Sigmoid colon (tissue), 7 donors: ENCODE measurements around the gene CD300LD. TPM values are rescaled to one million over a fixed set of nuclear protein-coding genes. Genes with fewer than 3 reads are reported as not detected.

ENCODE experiments used
- DNase-seq: peaks from one replicate; pipeline ENCODE4 v3.0.0-alpha.2; 2019
- H3K27ac ChIP-seq, 4 donors: fragments of 200-600 bp; sonication (generic); one replicate each; pipeline ENCODE4 v1.5.1; 2016 to 2019; ENCODE audit warnings: mild to moderate bottlenecking in 1 of 4
- H3K27me3 ChIP-seq, 3 donors: fragments of 200-600 bp; sonication (generic); one replicate each; pipeline ENCODE4 v1.5.1; 2019; ENCODE audit warnings: mild to moderate bottlenecking in 1 of 3
- H3K36me3 ChIP-seq, 4 donors: fragments of 200-600 bp; sonication (generic); one replicate each; pipeline ENCODE4 v1.5.1; 2016 to 2019
- H3K4me1 ChIP-seq, 4 donors: fragments of 200-600 bp; sonication (generic); one replicate each; pipeline ENCODE4 v1.5.1; 2017 to 2019
- H3K4me3 ChIP-seq, 4 donors: fragments of 200-600 bp; sonication (generic); one replicate each; pipeline ENCODE4 v1.5.1; 2017 to 2019; ENCODE audit warnings: mild to moderate bottlenecking in 2 of 4, moderate library complexity in 1 of 4
- H3K9me3 ChIP-seq, 4 donors: fragments of 200-600 bp in 3 of 4; sonication (generic) in 3 of 4; one replicate each; pipeline versions ENCODE4 v1.5.1 to v1.6.1; 2013 to 2019
- CTCF ChIP-seq, 4 experiments: fragments of 450-650 bp in 3 of 4; fragments of 200-600 bp in 1 of 4; IDR thresholded peaks; one replicate each; pipeline ENCODE4 v1.5.1; 2016 to 2019; ENCODE audit warnings: antibody characterized with exemption in 4 of 4, mild to moderate bottlenecking in 3 of 4, moderate library complexity in 2 of 4
- EP300 ChIP-seq, 4 donors: sonication (generic); formaldehyde crosslinking; IDR thresholded peaks; one replicate each; pipeline ENCODE4 v1.6.1; 2017; ENCODE audit warnings: antibody characterized with exemption in 4 of 4
- POLR2A ChIP-seq, 2 donors: fragments of 450-650 bp; IDR thresholded peaks; one replicate each; pipeline ENCODE4 v1.6.1; 2016; ENCODE audit warnings: antibody characterized with exemption in 2 of 2, mild to moderate bottlenecking in 2 of 2, moderate library complexity in 2 of 2
- POLR2AphosphoS5 ChIP-seq, 4 donors: sonication (generic); formaldehyde crosslinking; IDR thresholded peaks; one replicate each; pipeline ENCODE4 v1.6.1; 2017; ENCODE audit warnings: antibody characterized with exemption in 4 of 4
- WGBS, 2 donors: extraction: QIAGEN DNeasy Blood & Tissue Kit; methylation state at CpG; one replicate each; pipeline ENCODE4 v1.1.7; 2013; 5-methylcytosine and 5-hydroxymethylcytosine counted together
- intact Hi-C: fragments of 100-400 bp; cut with DNase I; formaldehyde crosslinking; loops from one replicate; pipeline ENCODE4 v1.15.1; 2023
- polyA plus RNA-seq, 3 donors: library from polyadenylated mRNA; stranded (reverse); fragments of 200-250 nt; gene quantifications; one replicate each; pipeline ENCODE4 v1.2.3, GENCODE V29; 2013
- total RNA-seq, 4 donors: library from RNA; depleted of rRNA; stranded (reverse); fragments of >200 nt; gene quantifications; one replicate each; pipeline ENCODE4 v1.1.0, GENCODE V29; 2016
- donor health status: healthy with polysubstance abuse.
- donor health status: Bipolar disorder and iron deficiency.
- donor health status: healthy.

Gene CD300LD
- total and polyA plus RNA-seq, 7 donors = not detected

DNA sequence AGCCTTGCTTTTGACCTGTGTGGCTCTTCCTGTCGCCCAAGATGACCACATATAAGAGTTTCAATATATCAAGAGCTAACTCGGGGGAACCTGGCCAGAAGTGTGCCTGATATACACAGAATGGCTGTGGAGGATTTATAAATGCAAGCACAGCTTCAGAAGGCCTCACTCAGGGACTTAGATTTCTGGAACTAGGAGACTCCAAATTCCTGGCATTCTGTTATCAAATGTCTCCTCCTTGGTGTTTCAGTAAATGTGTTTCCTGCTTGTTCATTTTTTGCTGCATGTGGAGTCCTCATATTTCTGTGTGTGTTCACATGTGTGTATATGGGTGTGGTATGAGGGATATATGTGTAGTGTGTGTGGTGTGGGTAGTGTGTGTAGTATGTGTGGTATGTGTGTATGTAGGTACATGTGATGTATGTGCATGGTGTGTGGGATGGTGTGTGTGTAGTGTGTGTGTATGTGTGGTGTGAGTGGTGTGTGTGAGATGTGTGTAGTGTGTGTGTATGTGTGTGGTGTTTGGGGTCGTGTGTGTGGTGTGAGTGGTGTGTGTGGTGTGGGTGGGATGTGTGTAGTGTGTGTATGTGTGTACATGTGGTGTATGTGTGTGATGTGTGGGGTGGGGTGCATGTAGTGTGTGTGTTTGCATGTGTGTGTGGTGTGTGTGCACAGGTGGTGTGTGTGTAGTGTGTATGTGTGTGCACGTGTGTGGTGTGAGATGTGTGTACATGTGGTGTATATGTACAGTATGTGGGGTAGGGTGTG, 23.8 kb downstream of the CD300LD start:
- H3K36me3 ChIP-seq = no peaks in the 10 kb centered on the region
- TF ChIP-seq POLR2AphosphoS5 (IDR thresholded peaks at IDR 0.05) (no peak), CTCF (IDR thresholded peaks at IDR 0.05) (no peak), POLR2A (IDR thresholded peaks at IDR 0.05) (no peak), EP300 (IDR thresholded peaks at IDR 0.05) (no peak)
- H3K4me3 ChIP-seq = no peak overlapping the region
- no peaks in the 10 kb centered on the region for H3K4me1 ChIP-seq
- no peak for DNase-seq
- intact Hi-C loops = loop anchor here (10.0 kb wide), 1 partner anchor 167 kb away; the partner anchor contains the start of gene RAB37
- H3K9me3 ChIP-seq = no peaks in the 10 kb centered on the region
- H3K27ac ChIP-seq = no peak overlapping the region
- peaks cover 0 to 6% (median 0%) of the 10 kb centered on the region in 3 donors for H3K27me3 ChIP-seq
- 81 to 86% methylated on average over 4 of the region's 4 CpGs for WGBS, 2 donors

DNA sequence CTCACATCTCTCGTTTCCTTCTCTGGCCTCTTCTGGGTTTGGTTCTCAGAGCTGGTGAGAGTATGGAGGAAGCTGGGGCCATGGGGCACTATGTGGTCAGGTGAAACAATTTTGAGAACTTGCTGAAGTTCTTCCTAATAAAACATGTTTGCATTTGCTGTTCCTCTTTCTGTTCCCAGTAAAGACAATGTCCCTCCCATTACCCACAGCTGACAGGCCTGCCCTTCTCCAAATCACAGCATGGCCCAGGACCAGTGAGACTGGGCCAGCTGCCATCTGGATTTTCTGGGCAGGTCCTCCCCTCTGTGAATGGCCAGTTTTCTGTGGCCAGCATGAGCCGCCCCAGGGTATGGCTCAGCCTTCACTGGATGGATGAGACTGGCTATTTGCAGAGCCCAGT, 24.7 kb downstream of the CD300LD start, which contains the start of gene CD300H:
TSS of gene CD300H (minus strand) at position 113 of the 400 bp plus-strand sequence.
- Histone ChIP-seq H3K36me3 (no peaks in the 10 kb centered on the region), H3K4me3 (no peak within 1 kb of the TSS), H3K9me3 (no peaks in the 10 kb centered on the region), H3K4me1 (no peaks in the 10 kb centered on the region), H3K27me3 (peaks cover 0 to 6% (median 0%) of the 10 kb centered on the region in 3 donors), H3K27ac (no peak within 1 kb of the TSS)
- TF ChIP-seq POLR2AphosphoS5 (IDR thresholded peaks at IDR 0.05) (no peak), POLR2A (IDR thresholded peaks at IDR 0.05) (no peak), CTCF (IDR thresholded peaks at IDR 0.05) (no peak), EP300 (IDR thresholded peaks at IDR 0.05) (no peak)
- no peak for DNase-seq
- 73 to 93% methylated on average over 2 of the region's 2 CpGs for WGBS, 2 donors
- intact Hi-C loops = loop anchor here (10.0 kb wide), 1 partner anchor 167 kb away; the partner anchor contains the start of gene RAB37

DNA sequence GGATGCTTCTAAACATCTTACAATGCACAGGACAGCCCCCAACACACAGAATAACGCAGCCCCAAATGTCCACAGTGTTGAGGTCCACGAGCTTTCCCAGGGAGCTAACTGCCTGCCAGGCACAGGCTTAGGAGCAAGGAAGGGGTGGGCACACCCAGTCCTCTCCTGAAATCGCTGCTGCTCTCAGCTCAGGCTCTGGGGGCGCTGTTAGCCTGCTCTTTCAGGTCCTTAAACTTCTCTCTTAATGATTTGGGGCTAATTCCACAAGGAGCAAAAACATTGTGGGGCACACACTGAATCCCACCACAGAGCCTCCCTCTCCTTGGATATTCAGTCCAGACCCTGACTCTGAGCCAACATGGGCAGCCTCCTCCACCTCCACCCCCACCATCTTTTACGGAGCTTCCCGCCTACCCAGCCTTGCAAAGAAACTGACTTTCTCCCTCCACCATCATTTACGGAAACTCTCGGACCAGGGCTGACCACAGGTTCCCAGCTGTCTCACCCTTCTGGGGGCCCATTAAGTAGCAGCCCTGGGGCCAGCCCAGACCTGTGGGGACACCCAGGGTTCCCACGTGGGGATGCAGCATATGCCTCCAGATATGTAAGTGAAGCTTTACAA, 25.8 kb downstream of the CD300LD start:
- Histone ChIP-seq H3K36me3 (no peaks in the 10 kb centered on the region), H3K27ac (no peak overlapping the region), H3K27me3 (peaks cover 0 to 13% (median 0%) of the 10 kb centered on the region in 3 donors), H3K4me1 (no peaks in the 10 kb centered on the region), H3K9me3 (no peaks in the 10 kb centered on the region), H3K4me3 (no peak overlapping the region)
- no peak for DNase-seq
- intact Hi-C loops = loop anchor here (10.0 kb wide), 1 partner anchor 169 kb away; the partner anchor contains the start of gene RAB37
- peak in 3 of 4 experiments; percentile 12 to 40 (median 33) for TF ChIP-seq CTCF (IDR thresholded peaks at IDR 0.05)
- TF ChIP-seq EP300 (IDR thresholded peaks at IDR 0.05) = no peak
- 40 to 45% methylated on average over 9 of the region's 9 CpGs for WGBS, 2 donors

GRCh38 chr17:74565126-74565525, 27.0 kb downstream of the CD300LD start:
- no peaks in the 10 kb centered on the region for H3K36me3 ChIP-seq
- no peaks in the 10 kb centered on the region for H3K4me1 ChIP-seq
- H3K9me3 ChIP-seq = no peaks in the 10 kb centered on the region
- DNase-seq = no peak
- WGBS, 2 donors = 28 to 59% methylated on average over 5 of the region's 5 CpGs
- H3K4me3 ChIP-seq = no peak overlapping the region
- intact Hi-C loops = loop anchor here (10.0 kb wide), 1 partner anchor 170 kb away; the partner anchor contains the start of gene RAB37
- TF ChIP-seq CTCF (IDR thresholded peaks at IDR 0.05) (no peak), POLR2AphosphoS5 (IDR thresholded peaks at IDR 0.05) (no peak), POLR2A (IDR thresholded peaks at IDR 0.05) (no peak)
- peaks cover 0 to 14% (median 0%) of the 10 kb centered on the region in 3 donors for H3K27me3 ChIP-seq
- no peak overlapping the region for H3K27ac ChIP-seq
